HepG2 (cell line): ENCODE data around the gene CCDC33. TPM values are rescaled to one million over a fixed set of nuclear protein-coding genes. Genes with fewer than 3 reads are reported as not detected.
A peak's percentile ranks its signal among the peaks of the same experiment; 100 is the strongest.

Source experiments
- ASH2L ChIP-seq: fragments of 300-600, 200-600 bp; sonication (generic); IDR thresholded peaks from 2 replicates; pipeline ENCODE4 v1.7.0; 2017; ENCODE audit warnings: low read depth, mild to moderate bottlenecking, moderate library complexity, mixed read lengths, low read length; ENCODE audit not compliant: insufficient read length
- ATM ChIP-seq: fragments of 450-650 bp; IDR thresholded peaks from 2 replicates; pipeline ENCODE4 v1.7.1; 2017; ENCODE audit warnings: mild to moderate bottlenecking, borderline replicate concordance
- CTCF ChIP-seq: sonication (generic); formaldehyde crosslinking; IDR thresholded peaks from 2 replicates; pipeline ENCODE4 v1.5.0; 2020; ENCODE audit warnings: mild to moderate bottlenecking, missing genetic modification reagents, moderate library complexity
- DNMT1 ChIP-seq: sonication (generic); formaldehyde crosslinking; IDR thresholded peaks from 2 replicates; pipeline ENCODE4 v1.5.1; 2020; ENCODE audit warnings: mild to moderate bottlenecking, missing genetic modification reagents
- ETV6 ChIP-seq: sonication (generic); formaldehyde crosslinking; conservative IDR thresholded peaks from 2 replicates; pipeline ENCODE4 v1.4.0; 2020; ENCODE audit warnings: missing genetic modification reagents
- FOXO1 ChIP-seq: sonication (generic); formaldehyde crosslinking; IDR thresholded peaks from 2 replicates; pipeline ENCODE4 v1.4.0; 2020; ENCODE audit warnings: missing genetic modification reagents
- HDAC1 ChIP-seq: sonication (generic); formaldehyde crosslinking; IDR thresholded peaks from 2 replicates; pipeline ENCODE4 v1.5.1; 2020; ENCODE audit warnings: mild to moderate bottlenecking, missing genetic modification reagents
- HNF4G ChIP-seq, 2 experiments: sonication (generic) in 1 of 2; formaldehyde crosslinking in 1 of 2; IDR thresholded peaks; 2 replicates each; pipeline versions ENCODE4 v1.4.0 to v1.6.1; 2011 to 2020; ENCODE audit warnings: borderline replicate concordance in 2 of 2, low read depth in 2 of 2, mild to moderate bottlenecking in 2 of 2, low read length in 1 of 2, missing genetic modification reagents in 1 of 2, moderate library complexity in 1 of 2
- HNRNPL ChIP-seq: fragments of 200-400 bp; formaldehyde crosslinking; IDR thresholded peaks from 2 replicates; pipeline ENCODE4 v1.6.1; 2017; ENCODE audit warnings: mild to moderate bottlenecking, low read depth, low read length
- MAX ChIP-seq: IDR thresholded peaks from 2 replicates; pipeline ENCODE4 v1.6.1; 2012; ENCODE audit warnings: inconsistent platforms
- PAX8 ChIP-seq: sonication (generic); formaldehyde crosslinking; IDR thresholded peaks from 2 replicates; pipeline ENCODE4 v1.8.0; 2022; ENCODE audit warnings: mild to moderate bottlenecking, missing genetic modification reagents, borderline replicate concordance
- SIX4 ChIP-seq: sonication (generic); formaldehyde crosslinking; IDR thresholded peaks from 2 replicates; pipeline ENCODE4 v1.4.0; 2020; ENCODE audit warnings: missing genetic modification reagents
- STAT5B ChIP-seq: sonication (generic); formaldehyde crosslinking; IDR thresholded peaks from 2 replicates; pipeline ENCODE4 v1.4.0; 2020; ENCODE audit warnings: missing genetic modification reagents
- TEAD2 ChIP-seq: sonication (generic); formaldehyde crosslinking; IDR thresholded peaks from 2 replicates; pipeline ENCODE4 v1.9.0; 2021; ENCODE audit warnings: missing genetic modification reagents
- TIGD3 ChIP-seq: sonication (generic); formaldehyde crosslinking; IDR thresholded peaks from 2 replicates; pipeline ENCODE4 v1.5.1; 2020; ENCODE audit warnings: mild to moderate bottlenecking, missing genetic modification reagents, borderline replicate concordance
- UBTF ChIP-seq: sonication (generic); formaldehyde crosslinking; IDR thresholded peaks from 2 replicates; pipeline ENCODE4 v1.4.0; 2020; ENCODE audit warnings: mild to moderate bottlenecking, missing genetic modification reagents
- WIZ ChIP-seq: sonication (generic); formaldehyde crosslinking; IDR thresholded peaks from 2 replicates; pipeline ENCODE4 v1.5.1; 2020; ENCODE audit warnings: mild to moderate bottlenecking, missing genetic modification reagents
- ZBTB25 ChIP-seq: IDR thresholded peaks from 2 replicates; pipeline ENCODE4 v1.6.1; 2018; ENCODE audit warnings: missing genetic modification reagents
- ZMYM4 ChIP-seq: sonication (generic); formaldehyde crosslinking; IDR thresholded peaks from 2 replicates; pipeline ENCODE4 v1.8.1; 2023; ENCODE audit warnings: mild to moderate bottlenecking, missing genetic modification reagents
- ZNF430 ChIP-seq: sonication (generic); formaldehyde crosslinking; IDR thresholded peaks from 2 replicates; pipeline ENCODE4 v1.9.0; 2021; ENCODE audit warnings: mild to moderate bottlenecking, missing genetic modification reagents
- ZNF605 ChIP-seq: sonication (generic); formaldehyde crosslinking; IDR thresholded peaks from 2 replicates; pipeline ENCODE4 v1.8.0; 2022; ENCODE audit warnings: mild to moderate bottlenecking, missing genetic modification reagents
- ZNF781 ChIP-seq: sonication (generic); formaldehyde crosslinking; IDR thresholded peaks from 2 replicates; pipeline ENCODE4 v1.5.1; 2020; ENCODE audit warnings: borderline replicate concordance, mild to moderate bottlenecking, missing genetic modification reagents; ENCODE audit errors: not compliant biosample characterization
- polyA plus RNA-seq, 8 experiments: library from polyadenylated mRNA; depleted of rRNA in 3 of 8; stranded (reverse) in 7 of 8; unstranded in 1 of 8; fragments of >200 nt; fragmentation: Illumina TruSeq in 4 of 8; extraction: Trizol in 4 of 8; gene quantifications; 2 replicates each; pipeline versions ENCODE4 v1.2.1 to v1.2.3, GENCODE V29; 2011 to 2016; ENCODE audit warnings: low read depth in 4 of 8, missing spikeins in 1 of 8, mixed read lengths in 1 of 8; ENCODE audit not compliant: insufficient read depth in 1 of 8
- total RNA-seq, 5 experiments: library from RNA; depleted of rRNA; stranded (reverse); fragments of >200 nt; fragmentation: Illumina TruSeq; extraction: Trizol; gene quantifications; 2 replicates each; pipeline ENCODE4 v1.2.3, GENCODE V29; 2016; ENCODE audit warnings: low read depth in 1 of 5

Gene CCDC33
- total and polyA plus RNA-seq, 2 of the 13 experiments (the other 11 are each of a cell fraction or from before 2014, with no cell fraction given), result 0.30 TPM; not detected in 1

GRCh38 chr15:74365598-74366445 is 129.7 kb downstream of the CCDC33 start (continued):
- TF ChIP-seq FOXO1 (CRISPR knock-in tag) (no peak), DNMT1 (CRISPR knock-in tag) (peak; percentile 53; the same call in 1 of the 2 replicates), STAT5B (CRISPR knock-in tag) (no peak), PAX8 (CRISPR knock-in tag) (no peak; the same call in 1 of the 2 replicates), MAX (peak; percentile 54; the same call in 1 of the 2 replicates), ASH2L (peak; percentile 21), ZNF605 (0 out of 2 replicates have a peak, but pooled peaks have one; percentile 65), HNF4G (IDR thresholded peaks at IDR 0.05; ENCODE audit: borderline replicate concordance, low read depth, low read length) (0 out of 2 replicates have a peak, but pooled peaks have one; percentile 8), HNF4G (CRISPR knock-in tag; IDR thresholded peaks at IDR 0.05; ENCODE audit: borderline replicate concordance, low read depth) (no peak), ETV6 (peak; percentile 60), UBTF (CRISPR knock-in tag) (peak; percentile 99), WIZ (CRISPR knock-in tag) (0 out of 2 replicates have a peak, but pooled peaks have one; percentile 23), HDAC1 (CRISPR knock-in tag) (peak; percentile 63), CTCF (CRISPR knock-in tag) (peak; percentile 48), ZNF430 (CRISPR knock-in tag) (no peak; the same call in 1 of the 2 replicates), TEAD2 (CRISPR knock-in tag) (no peak), ZBTB25 (peak; percentile 30; the same call in 1 of the 2 replicates), ZNF781 (no peak), TIGD3 (no peak), SIX4 (no peak), ATM (no peak), HNRNPL (0 out of 2 replicates have a peak, but pooled peaks have one; percentile 38), ZMYM4 (no peak; the same call in 1 of the 2 replicates)
